HEK293 (cell line): ENCODE measurements around the gene TMA7B.
A peak's percentile ranks its signal among the peaks of the same experiment; 100 is the strongest.

Source experiments
- CTCF ChIA-PET: fragments of 350-600 bp; formaldehyde crosslinking; extraction: SDS; loops from one replicate; lab custom pipeline; 2021; ENCODE audit warnings: antibody characterized with exemption; lab: Yijun Ruan, JAX
- POLR2A ChIA-PET: fragments of 300-600 bp; formaldehyde crosslinking; extraction: SDS; loops from one replicate; lab custom pipeline; 2020; ENCODE audit warnings: antibody characterized with exemption, inconsistent platforms; lab: Yijun Ruan, JAX
- H3K27ac ChIP-seq: fragments of 200-500 bp; sonication (Bioruptor generic); 2 replicates; pipeline ENCODE4 v1.5.1; 2014; ENCODE audit warnings: low read depth, low read length, control low read depth, inconsistent platforms; ENCODE audit errors: extremely low read depth
- H3K36me3 ChIP-seq, 2 experiments: fragments of 200-500 bp in 1 of 2; sonication (Bioruptor generic) in 1 of 2; 1 replicate in 1 of 2; 2 replicates in 1 of 2; pipeline ENCODE4 v1.5.1; 2014 to 2017; ENCODE audit warnings: inconsistent platforms in 2 of 2, low read length in 2 of 2; ENCODE audit not compliant: control insufficient read depth in 2 of 2, insufficient read depth in 1 of 2
- H3K4me1 ChIP-seq: fragments of 200-500 bp; sonication (Bioruptor generic); 2 replicates; pipeline ENCODE4 v1.5.1; 2014; ENCODE audit warnings: mild to moderate bottlenecking, low read length, inconsistent platforms; ENCODE audit not compliant: control insufficient read depth, insufficient read depth
- H3K4me3 ChIP-seq: 2 replicates; pipeline ENCODE4 v1.5.1; 2011; ENCODE audit warnings: low read depth, mild to moderate bottlenecking, control low read depth, low read length, moderate library complexity
- H3K9me3 ChIP-seq: fragments of 200-500 bp; sonication (Bioruptor generic); 2 replicates; pipeline ENCODE4 v1.5.1; 2014; ENCODE audit warnings: low read depth, low read length, inconsistent platforms; ENCODE audit not compliant: control insufficient read depth, insufficient read depth
- BCL11B ChIP-seq: fragments of 450-650 bp; formaldehyde crosslinking; IDR thresholded peaks from 2 replicates; pipeline ENCODE4 v1.5.1; 2016; ENCODE audit warnings: low read depth, missing biosample characterization, missing genetic modification characterization
- EGR2 ChIP-seq: fragments of 450-650 bp; formaldehyde crosslinking; IDR thresholded peaks from 2 replicates; pipeline ENCODE4 v1.5.1; 2016; ENCODE audit warnings: low read depth, missing biosample characterization, missing genetic modification characterization
- KLF1 ChIP-seq: fragments of 450-650 bp; formaldehyde crosslinking; IDR thresholded peaks from 2 replicates; pipeline ENCODE4 v1.5.1; 2016; ENCODE audit warnings: missing biosample characterization, missing genetic modification characterization
- PBX3 ChIP-seq: sonication (generic); formaldehyde crosslinking; IDR thresholded peaks from 2 replicates; pipeline ENCODE4 v1.8.1; 2022; ENCODE audit warnings: mild to moderate bottlenecking, moderate library complexity, missing genetic modification reagents
- SCRT2 ChIP-seq: fragments of 450-650 bp; formaldehyde crosslinking; IDR thresholded peaks from 2 replicates; pipeline ENCODE4 v1.5.1; 2016; ENCODE audit warnings: missing biosample characterization, missing genetic modification characterization
- ZBTB44 ChIP-seq: fragments of 450-650 bp; IDR thresholded peaks from 2 replicates; pipeline ENCODE4 v1.5.1; 2018; ENCODE audit warnings: missing biosample characterization, mild to moderate bottlenecking, missing genetic modification characterization
- ZBTB49 ChIP-seq: fragments of 450-650 bp; formaldehyde crosslinking; IDR thresholded peaks from 2 replicates; pipeline ENCODE4 v1.5.1; 2016; ENCODE audit warnings: missing biosample characterization, missing genetic modification characterization, low read depth
- ZNF175 ChIP-seq: fragments of 450-650 bp; formaldehyde crosslinking; IDR thresholded peaks from 2 replicates; pipeline ENCODE4 v1.5.1; 2016; ENCODE audit warnings: missing biosample characterization, missing genetic modification characterization
- ZNF311 ChIP-seq: fragments of 450-650 bp; formaldehyde crosslinking; IDR thresholded peaks from 2 replicates; pipeline ENCODE4 v1.5.1; 2017; ENCODE audit warnings: missing biosample characterization, missing genetic modification characterization, borderline replicate concordance
- ZNF341 ChIP-seq: fragments of 450-650 bp; formaldehyde crosslinking; IDR thresholded peaks from 2 replicates; pipeline ENCODE4; 2016; ENCODE audit warnings: low read depth, missing biosample characterization, missing genetic modification characterization
- ZNF521 ChIP-seq: fragments of 450-650 bp; formaldehyde crosslinking; IDR thresholded peaks from 2 replicates; pipeline ENCODE4 v1.5.1; 2017; ENCODE audit warnings: missing biosample characterization, mild to moderate bottlenecking, missing genetic modification characterization
- ZNF558 ChIP-seq: fragments of 450-650 bp; formaldehyde crosslinking; IDR thresholded peaks from 2 replicates; pipeline ENCODE4 v1.5.1; 2016; ENCODE audit warnings: missing biosample characterization, missing genetic modification characterization
- ZNF600 ChIP-seq: fragments of 450-650 bp; formaldehyde crosslinking; IDR thresholded peaks from 2 replicates; pipeline ENCODE4 v1.5.1; 2016; ENCODE audit warnings: missing biosample characterization, missing genetic modification characterization
- ZNF658 ChIP-seq: fragments of 450-650 bp; formaldehyde crosslinking; IDR thresholded peaks from 2 replicates; pipeline ENCODE4; 2016; ENCODE audit warnings: missing biosample characterization, missing genetic modification characterization
- ZNF777 ChIP-seq: fragments of 450-650 bp; formaldehyde crosslinking; IDR thresholded peaks from 2 replicates; pipeline ENCODE4 v1.5.1; 2017; ENCODE audit warnings: missing biosample characterization, missing genetic modification characterization, borderline replicate concordance
- ZSCAN4 ChIP-seq: fragments of 450-650 bp; formaldehyde crosslinking; IDR thresholded peaks from 2 replicates; pipeline ENCODE4 v1.5.1; 2017; ENCODE audit warnings: missing biosample characterization, missing genetic modification characterization

Gene TMA7B

GRCh38 chr22:39980596-39980995 lies 20.4 kb downstream of the TMA7B start (continued):
- no peak for TF ChIP-seq ZSCAN4 (tag by site-specific recombination)

- Histone ChIP-seq H3K4me3 (no peak overlapping the region), H3K9me3 (no peaks in the 10 kb centered on the region), H3K36me3 (no peaks in the 10 kb centered on the region), H3K4me1 (no peaks in the 10 kb centered on the region), H3K27ac (no peak overlapping the region)
- POLR2A ChIA-PET = no interaction called here
- no peak for TF ChIP-seq ZNF558 (tag by site-specific recombination)
- 0 out of 2 replicates have a peak, but pooled peaks have one; percentile 21 for TF ChIP-seq EGR2 (tag by site-specific recombination)
- CTCF ChIA-PET = interaction anchor here (1.0 to 1.1 kb wide), 2 partner anchors 18 to 51 kb away, joined by 3 read pairs; no protein-coding TSS in a partner anchor
These were observed 23.1 kb downstream of the TMA7B start for GRCh38 chr22:39983346-39983745.

- no peak overlapping the region for H3K4me3 ChIP-seq
- CTCF ChIA-PET = interaction anchor here (0.9 to 1.1 kb wide), 3 partner anchors 18 to 52 kb away, joined by 3 read pairs; no protein-coding TSS in a partner anchor
- H3K4me1 ChIP-seq = no peaks in the 10 kb centered on the region
- H3K36me3 ChIP-seq = no peaks in the 10 kb centered on the region
- TF ChIP-seq ZBTB44 (no peak), ZNF658 (tag by site-specific recombination) (no peak), PBX3 (CRISPR knock-in tag) (no peak), ZNF311 (no peak), ZNF521 (tag by site-specific recombination) (no peak), ZNF175 (tag by site-specific recombination) (no peak), ZNF777 (tag by site-specific recombination) (no peak)
- no peaks in the 10 kb centered on the region for H3K9me3 ChIP-seq
- H3K27ac ChIP-seq = no peak overlapping the region
- POLR2A ChIA-PET = interaction anchor here (0.7 kb wide), 1 partner anchor 249 kb away, joined by 3 read pairs; no protein-coding TSS in a partner anchor
These were observed 23.8 kb downstream of the TMA7B start for GRCh38 chr22:39984006-39984405.

- H3K4me1 ChIP-seq = no peaks in the 10 kb centered on the region
- CTCF ChIA-PET = no interaction called here
- no peaks in the 10 kb centered on the region for H3K9me3 ChIP-seq
- H3K27ac ChIP-seq = no peak overlapping the region
- POLR2A ChIA-PET = interaction anchor here (0.7 kb wide), 1 partner anchor 249 kb away, joined by 3 read pairs; no protein-coding TSS in a partner anchor
- H3K36me3 ChIP-seq = no peaks in the 10 kb centered on the region
- peak; percentile 58; the same call in 1 of the 2 replicates for TF ChIP-seq SCRT2 (tag by site-specific recombination)
- TF ChIP-seq BCL11B (tag by site-specific recombination) = no peak
- TF ChIP-seq KLF1 (tag by site-specific recombination) = peak; percentile 66
- no peak for TF ChIP-seq ZNF600 (tag by site-specific recombination)
- peak; percentile 38; the same call in 1 of the 2 replicates for TF ChIP-seq ZNF341 (tag by site-specific recombination)
- TF ChIP-seq ZBTB49 (tag by site-specific recombination) = no peak
- TF ChIP-seq, all 188 proteins: peak for 3
- no peak overlapping the region for H3K4me3 ChIP-seq
These were observed 24.5 kb downstream of the TMA7B start for GRCh38 chr22:39984746-39985145.
